Medulla oblongata (tissue), 1 donor: Measurements from ENCODE around the gene PSAT1.

ENCODE experiments used
- DNase-seq: peaks from one replicate; pipeline ENCODE4 v3.0.0-alpha.2; 2015; ENCODE audit errors: extremely low spot score

The PSAT1 gene

GRCh38 chr9:78365748-78366697, 69.1 kb downstream of the PSAT1 start:
- peak; percentile 15 for DNase-seq

- DNase-seq = no peak
Measured at GRCh38 chr9:78366827-78367226, 69.9 kb downstream of the PSAT1 start.

GRCh38 chr9:78368236-78368635, 71.3 kb downstream of the PSAT1 start:
- no peak for DNase-seq

- DNase-seq = peak; percentile 93
Measured at GRCh38 chr9:78369639-78370219, 72.8 kb downstream of the PSAT1 start.

GRCh38 chr9:78370991-78371390, 74.1 kb downstream of the PSAT1 start:
- DNase-seq = no peak

GRCh38 chr9:78371981-78372380, 75.1 kb downstream of the PSAT1 start:
- DNase-seq = no peak
